Measurements from ENCODE around the gene GALK1. TPM values are rescaled to one million over a fixed set of nuclear protein-coding genes. Genes with fewer than 3 reads are reported as not detected.

The GALK1 gene
- total and polyA plus RNA-seq, 4 donors = 23.0 to 70.5 (median 44.0) TPM

- Histone ChIP-seq H3K9ac (ENCODE audit: insufficient read depth in 1 of 2, low read length in 2 of 2) (no peak overlapping the region), H3K9me3 (ENCODE audit: control insufficient read depth in 4 of 4, insufficient read depth in 3 of 4, low read length in 3 of 4) (no peaks in the 10 kb centered on the region), H3K27ac (ENCODE audit: low read depth in 1 of 2, low read length in 1 of 2) (no peak overlapping the region), H3K36me3 (ENCODE audit: control insufficient read depth in 4 of 4, insufficient read depth in 4 of 4, low read length in 4 of 4) (peaks cover 0 to 13% (median 0%) of the 10 kb centered on the region in 4 donors), H3K4me1 (ENCODE audit: control insufficient read depth in 5 of 5, insufficient read depth in 5 of 5, low read length in 5 of 5) (no peaks in the 10 kb centered on the region), H3K4me3 (no peak overlapping the region), H3K27me3 (ENCODE audit: control insufficient read depth in 3 of 3, insufficient read depth in 3 of 3, low read length in 2 of 3) (no peaks in the 10 kb centered on the region)
- ATAC-seq (ENCODE audit: insufficient read depth, low FRiP score) (no peak), DNase-seq (no peak)
- no peak for TF ChIP-seq CTCF (IDR thresholded peaks at IDR 0.05; ENCODE audit: control extremely low read depth, extremely low read depth)
- 78 to 81% methylated on average over 12 to 20 of the region's 20 CpGs for WGBS, 2 donors
Observed at GRCh38 chr17:75737133-75737962, 27.6 kb downstream of the GALK1 start.

- Histone ChIP-seq H3K9me3 (ENCODE audit: control insufficient read depth in 4 of 4, insufficient read depth in 3 of 4, low read length in 3 of 4) (no peaks in the 10 kb centered on the region), H3K4me1 (ENCODE audit: control insufficient read depth in 5 of 5, insufficient read depth in 5 of 5, low read length in 5 of 5) (no peaks in the 10 kb centered on the region), H3K27ac (ENCODE audit: low read depth in 1 of 2, low read length in 1 of 2) (no peak overlapping the region), H3K9ac (ENCODE audit: insufficient read depth in 1 of 2, low read length in 2 of 2) (no peak overlapping the region), H3K27me3 (ENCODE audit: control insufficient read depth in 3 of 3, insufficient read depth in 3 of 3, low read length in 2 of 3) (no peaks in the 10 kb centered on the region), H3K36me3 (ENCODE audit: control insufficient read depth in 4 of 4, insufficient read depth in 4 of 4, low read length in 4 of 4) (peaks cover 0 to 12% (median 0%) of the 10 kb centered on the region in 4 donors), H3K4me3 (no peak overlapping the region)
- DNase-seq = no peak
- ATAC-seq (ENCODE audit: insufficient read depth, low FRiP score) = no peak
- WGBS, 2 donors = 94 to 95% methylated on average over 26 of the region's 26 CpGs
- no peak for TF ChIP-seq CTCF (IDR thresholded peaks at IDR 0.05; ENCODE audit: control extremely low read depth, extremely low read depth)
Observed at GRCh38 chr17:75736173-75736835, 28.7 kb downstream of the GALK1 start.

GRCh38 chr17:75734674-75735294, 30.2 kb downstream of the GALK1 start:
- TF ChIP-seq CTCF (IDR thresholded peaks at IDR 0.05; ENCODE audit: control extremely low read depth, extremely low read depth) = no peak
- no peak for DNase-seq
- H3K36me3 ChIP-seq (ENCODE audit: control insufficient read depth in 4 of 4, insufficient read depth in 4 of 4, low read length in 4 of 4) = peaks cover 0 to 11% (median 0%) of the 10 kb centered on the region in 4 donors
- WGBS, 2 donors = 71 to 76% methylated on average over 4 of the region's 4 CpGs
- H3K27me3 ChIP-seq (ENCODE audit: control insufficient read depth in 3 of 3, insufficient read depth in 3 of 3, low read length in 2 of 3) = no peaks in the 10 kb centered on the region
- H3K9me3 ChIP-seq (ENCODE audit: control insufficient read depth in 4 of 4, insufficient read depth in 3 of 4, low read length in 3 of 4) = no peaks in the 10 kb centered on the region
- no peak overlapping the region for H3K27ac ChIP-seq (ENCODE audit: low read depth in 1 of 2, low read length in 1 of 2)
- H3K4me1 ChIP-seq (ENCODE audit: control insufficient read depth in 5 of 5, insufficient read depth in 5 of 5, low read length in 5 of 5) = no peaks in the 10 kb centered on the region
- ATAC-seq (ENCODE audit: insufficient read depth, low FRiP score) = no peak
- no peak overlapping the region for H3K9ac ChIP-seq (ENCODE audit: insufficient read depth in 1 of 2, low read length in 2 of 2)
- H3K4me3 ChIP-seq = no peak overlapping the region

Data from lung (tissue), 12 donors.